D341Med (cell line): Measurements from ENCODE around the gene RPTOR.
A peak's percentile ranks its signal among the peaks of the same experiment; 100 is the strongest.

ENCODE experiments used
- DNase-seq: peaks from one replicate; pipeline ENCODE4 v3.0.0; 2012; ENCODE audit warnings: low spot score

The RPTOR gene

GRCh38 chr17:80818871-80819270 is 274.2 kb downstream of the RPTOR start:
- DNase-seq, result no peak

- DNase-seq, result no peak
Observed at GRCh38 chr17:80819422-80820164, 275.0 kb downstream of the RPTOR start.

- no peak for DNase-seq
Observed at GRCh38 chr17:80820331-80820730, 275.7 kb downstream of the RPTOR start.

GRCh38 chr17:80821546-80821945 is 276.9 kb downstream of the RPTOR start:
- DNase-seq, result no peak

- DNase-seq, result no peak
Observed at GRCh38 chr17:80822021-80822699, 277.5 kb downstream of the RPTOR start.

GRCh38 chr17:80822700-80823410 is 278.2 kb downstream of the RPTOR start:
- DNase-seq, result no peak

- DNase-seq, result no peak
Observed at GRCh38 chr17:80824549-80825470, 280.2 kb downstream of the RPTOR start.

GRCh38 chr17:80825471-80826345 is 281.1 kb downstream of the RPTOR start:
- DNase-seq, result no peak

GRCh38 chr17:80826346-80826954 is 281.8 kb downstream of the RPTOR start:
- no peak for DNase-seq

GRCh38 chr17:80826955-80827645 is 282.5 kb downstream of the RPTOR start:
- DNase-seq, result no peak

GRCh38 chr17:80827646-80828643 is 283.3 kb downstream of the RPTOR start:
- DNase-seq, result no peak

- no peak for DNase-seq
Observed at GRCh38 chr17:80829166-80829813, 284.7 kb downstream of the RPTOR start.

GRCh38 chr17:80830020-80830780 is 285.6 kb downstream of the RPTOR start:
- DNase-seq, result no peak

GRCh38 chr17:80831491-80831890 is 286.9 kb downstream of the RPTOR start:
- DNase-seq, result no peak

GRCh38 chr17:80832266-80832676 is 287.6 kb downstream of the RPTOR start:
- DNase-seq, result no peak

GRCh38 chr17:80832888-80833583 is 288.4 kb downstream of the RPTOR start:
- DNase-seq, result peak; percentile 99
